ENCODE results near the gene MSL3. TPM values are rescaled to one million over a fixed set of nuclear protein-coding genes. Genes with fewer than 3 reads are reported as not detected.

Gene MSL3
- total RNA-seq, 2 donors from 2014 or later = 10.5 to 11.2 TPM

- intact Hi-C loops (cut with DNase I) = no loop called here
- no peak for DNase-seq
- H3K9me3 ChIP-seq = no peaks in the 10 kb centered on the region
- TF ChIP-seq POLR2A (IDR thresholded peaks at IDR 0.05) (no peak), CTCF (IDR thresholded peaks at IDR 0.05) (no peak)
- 41 to 86% methylated on average over 1 to 2 of the region's 2 CpGs for WGBS, 2 donors
- no peak overlapping the region for H3K27ac ChIP-seq
- no peak overlapping the region for H3K4me3 ChIP-seq
- H3K36me3 ChIP-seq (replicated peaks in 1 of 2; ENCODE audit: insufficient read depth in 1 of 2, low read depth in 2 of 2) = no peaks in the 10 kb centered on the region
- no peak for ATAC-seq
- H3K4me1 ChIP-seq = no peaks in the 10 kb centered on the region
- no peaks in the 10 kb centered on the region for H3K27me3 ChIP-seq
These were observed 12.2 kb upstream of the MSL3 start for GRCh38 chrX:11745881-11746280.

- 48 to 60% methylated on average over 4 of the region's 4 CpGs for WGBS, 2 donors
- DNase-seq (no peak), ATAC-seq (no peak)
- Histone ChIP-seq H3K27ac (no peak overlapping the region), H3K36me3 (replicated peaks in 1 of 2; ENCODE audit: insufficient read depth in 1 of 2, low read depth in 2 of 2) (no peaks in the 10 kb centered on the region), H3K9me3 (no peaks in the 10 kb centered on the region), H3K27me3 (no peaks in the 10 kb centered on the region), H3K4me3 (no peak overlapping the region), H3K4me1 (no peaks in the 10 kb centered on the region)
- no peak for TF ChIP-seq CTCF (IDR thresholded peaks at IDR 0.05)
- no peak for TF ChIP-seq POLR2A (IDR thresholded peaks at IDR 0.05)
- intact Hi-C loops (cut with DNase I) = no loop called here
These were observed 8.0 kb upstream of the MSL3 start for GRCh38 chrX:11750046-11750445.

GRCh38 chrX:11750694-11751093, 7.3 kb upstream of the MSL3 start:
- 75 to 86% methylated on average over 4 of the region's 4 CpGs for WGBS, 2 donors
- Histone ChIP-seq H3K4me3 (no peak overlapping the region), H3K27ac (no peak overlapping the region), H3K4me1 (no peaks in the 10 kb centered on the region), H3K36me3 (replicated peaks in 1 of 2; ENCODE audit: insufficient read depth in 1 of 2, low read depth in 2 of 2) (no peaks in the 10 kb centered on the region), H3K9me3 (no peaks in the 10 kb centered on the region), H3K27me3 (no peaks in the 10 kb centered on the region)
- no peak for ATAC-seq
- intact Hi-C loops (cut with DNase I) = no loop called here
- DNase-seq = no peak
- TF ChIP-seq POLR2A (IDR thresholded peaks at IDR 0.05) = no peak
- no peak for TF ChIP-seq CTCF (IDR thresholded peaks at IDR 0.05)

GRCh38 chrX:11751261-11751660, 6.8 kb upstream of the MSL3 start:
- ATAC-seq (no peak), DNase-seq (no peak)

More at GRCh38 chrX:11751261-11751660, 6.8 kb upstream of the MSL3 start:
- Histone ChIP-seq H3K27ac (no peak overlapping the region), H3K4me1 (no peaks in the 10 kb centered on the region), H3K27me3 (no peaks in the 10 kb centered on the region), H3K9me3 (no peaks in the 10 kb centered on the region), H3K4me3 (no peak overlapping the region), H3K36me3 (replicated peaks in 1 of 2; ENCODE audit: insufficient read depth in 1 of 2, low read depth in 2 of 2) (no peaks in the 10 kb centered on the region)
- intact Hi-C loops (cut with DNase I) = no loop called here
- TF ChIP-seq CTCF (IDR thresholded peaks at IDR 0.05) = no peak
- no peak for TF ChIP-seq POLR2A (IDR thresholded peaks at IDR 0.05)
